Iris pigment epithelial cell (primary cell): ENCODE measurements around the gene MRTFA.

Experiments
- DNase-seq: peaks from one replicate; pipeline ENCODE4 v3.0.0-alpha.2; 2011; ENCODE audit warnings: low read depth

MRTFA gene

DNA sequence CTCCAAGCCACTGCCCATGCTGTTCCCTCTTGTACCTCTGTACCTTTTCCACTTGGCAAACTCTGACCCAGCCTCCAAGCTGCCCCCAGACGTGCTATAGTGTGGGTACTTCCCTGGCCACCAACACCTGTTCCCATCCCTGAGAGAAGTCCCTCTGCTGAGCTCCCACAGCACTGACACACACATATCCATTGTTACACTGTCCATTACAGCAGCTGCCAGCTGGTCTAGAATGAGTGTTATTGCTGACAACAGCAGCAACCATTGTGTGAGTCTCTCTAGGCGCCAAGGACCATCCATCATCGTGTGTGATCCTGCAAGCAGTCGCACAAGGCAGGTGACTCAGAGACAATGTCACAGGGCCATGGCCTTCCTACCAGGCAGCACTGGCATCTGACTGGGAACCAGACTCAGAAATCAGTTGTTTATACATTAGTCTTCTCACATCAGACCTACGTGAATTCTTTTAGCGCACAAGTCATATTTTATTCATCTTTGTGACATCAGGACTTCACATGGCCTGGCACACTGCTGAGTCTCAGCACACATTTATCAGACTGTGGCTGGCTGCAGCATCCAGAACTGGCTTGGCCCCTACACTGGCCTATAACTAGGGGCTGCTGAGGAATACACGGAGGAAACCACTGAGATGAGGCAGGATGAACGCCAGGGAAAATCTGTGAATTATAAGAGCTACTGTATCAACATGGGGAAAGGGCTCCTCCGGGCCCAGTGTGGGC, 209.8 kb downstream of the MRTFA start:
- DNase-seq: no peak

DNA sequence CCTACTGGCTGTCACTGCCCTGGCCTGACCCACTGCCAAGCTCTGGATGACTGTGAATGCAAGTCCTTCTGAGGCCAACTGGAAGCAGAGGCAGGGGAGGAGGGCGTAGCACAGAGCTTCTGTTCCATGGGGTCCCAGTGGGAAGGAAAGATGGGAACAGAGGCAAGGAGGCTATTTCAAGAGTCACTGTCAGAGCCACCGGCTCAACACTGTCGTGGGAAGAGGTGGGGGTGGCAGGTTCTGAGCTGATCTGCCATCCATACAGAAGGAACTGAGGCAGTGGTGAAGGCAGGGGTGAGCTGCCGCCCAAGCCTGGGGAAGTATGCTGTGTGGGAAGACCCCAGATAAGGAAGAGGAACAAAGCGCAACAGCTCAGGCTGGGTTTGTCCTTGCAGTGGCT, 211.4 kb downstream of the MRTFA start:
- DNase-seq: no peak

DNA sequence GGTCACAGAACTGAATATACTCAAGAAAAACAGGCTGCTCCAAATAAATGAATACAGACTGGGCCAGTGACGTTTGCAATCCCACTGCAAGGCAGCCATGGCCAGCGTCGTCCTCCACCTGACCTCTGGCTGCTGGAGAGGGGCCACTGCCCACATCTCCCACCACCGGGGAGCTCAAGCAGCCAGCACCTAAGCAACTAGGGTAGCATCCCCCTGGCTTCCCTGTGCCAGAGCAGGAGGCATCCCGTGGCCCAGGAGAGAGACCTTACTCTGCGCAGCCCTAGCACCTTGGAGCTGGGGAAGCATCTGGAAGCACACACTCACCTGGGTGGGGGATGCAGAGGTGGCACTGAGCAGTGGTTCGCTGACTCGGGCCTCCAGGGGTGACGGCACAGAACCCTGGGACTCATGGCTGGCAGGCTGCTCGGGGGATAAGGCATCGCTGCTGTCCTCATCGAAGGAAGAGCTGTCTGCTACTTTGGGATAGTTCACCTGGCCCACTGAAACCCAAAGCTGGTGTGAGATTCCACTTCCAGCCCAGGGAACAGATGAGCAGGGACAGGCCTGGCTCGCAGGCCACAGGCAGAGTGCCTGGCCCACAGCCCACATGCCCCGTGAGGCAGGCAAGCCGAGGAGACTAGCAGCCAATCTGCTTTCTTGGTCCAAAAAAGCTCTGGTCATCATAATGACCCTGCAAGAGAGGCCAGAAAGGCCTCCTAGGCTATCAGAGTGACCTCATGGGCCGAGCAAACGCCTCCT, 212.5 kb downstream of the MRTFA start:
- no peak for DNase-seq

DNA sequence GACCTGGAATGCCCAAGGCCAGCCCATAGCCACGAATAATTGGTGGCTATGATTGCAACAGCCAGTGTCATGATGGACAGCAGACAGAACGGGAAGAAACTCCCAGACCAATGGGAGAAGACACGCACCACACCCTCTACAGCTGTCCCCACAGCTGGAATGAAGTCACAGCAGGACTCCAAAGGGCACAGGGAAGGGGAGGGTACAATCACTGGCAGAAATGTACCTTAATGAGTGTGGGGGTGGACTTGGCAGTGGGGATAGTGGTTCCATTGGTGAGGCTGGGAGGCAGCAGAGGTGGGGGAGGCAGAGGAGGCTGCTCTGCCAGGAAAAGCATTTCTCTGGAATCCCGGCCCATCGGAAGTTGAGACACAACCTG, 213.2 kb downstream of the MRTFA start:
- no peak for DNase-seq

DNA sequence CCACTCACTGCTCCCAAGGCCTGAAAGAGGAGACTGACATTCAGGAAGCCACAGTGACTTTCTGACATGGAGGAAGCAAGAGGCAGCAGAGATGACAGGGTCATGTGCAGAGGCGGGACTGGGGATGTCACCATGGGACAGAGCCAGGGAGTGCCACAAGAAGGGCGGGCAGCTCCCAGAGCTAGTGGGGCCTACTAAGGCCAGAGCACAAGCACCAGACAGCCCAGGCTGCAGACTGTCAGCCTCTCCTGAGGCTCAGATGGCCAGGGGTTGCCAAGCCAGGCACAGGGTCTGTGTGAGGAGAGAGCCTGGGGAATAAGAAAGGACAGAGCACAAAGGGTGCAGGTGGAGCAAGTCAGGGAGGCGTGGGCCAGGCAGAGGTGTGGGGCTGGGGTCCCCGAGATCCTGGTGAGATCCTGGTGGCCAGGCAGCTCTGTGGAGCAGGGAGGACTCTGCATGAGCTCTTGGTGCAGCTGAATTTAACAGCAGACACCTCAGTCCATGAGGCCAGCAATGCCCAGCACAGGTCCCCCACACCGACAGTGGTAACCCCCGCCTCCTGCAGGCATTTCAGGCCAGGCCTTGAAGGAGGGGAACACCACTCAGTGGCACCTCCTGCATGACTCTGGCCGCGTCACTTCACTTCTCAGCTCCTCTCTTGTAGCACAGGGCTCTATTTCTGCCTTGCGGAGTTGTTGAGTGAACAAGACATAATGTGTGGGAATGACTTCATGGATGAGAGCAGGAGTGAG, 213.8 kb downstream of the MRTFA start:
- DNase-seq: no peak

DNA sequence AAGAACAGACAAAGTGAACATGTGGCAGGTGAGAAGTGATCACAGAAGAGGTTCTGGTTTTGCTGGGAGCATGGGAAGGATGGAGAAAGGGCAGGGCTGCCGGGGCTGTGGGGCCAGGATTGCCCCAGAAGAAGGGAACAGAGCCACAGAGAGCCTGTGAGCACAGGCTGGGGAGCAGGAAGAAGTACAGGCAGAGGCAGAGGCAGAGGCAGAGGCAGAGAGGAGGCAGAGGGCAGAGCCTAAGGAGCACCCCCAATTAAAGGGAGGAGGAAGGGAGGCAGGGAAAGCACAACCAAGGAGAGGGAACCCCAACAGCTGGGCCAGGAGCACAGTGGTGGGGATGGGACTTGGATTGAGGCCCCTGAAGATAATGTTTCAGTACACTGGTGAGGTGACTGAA, 214.6 kb downstream of the MRTFA start:
- no peak for DNase-seq

DNA sequence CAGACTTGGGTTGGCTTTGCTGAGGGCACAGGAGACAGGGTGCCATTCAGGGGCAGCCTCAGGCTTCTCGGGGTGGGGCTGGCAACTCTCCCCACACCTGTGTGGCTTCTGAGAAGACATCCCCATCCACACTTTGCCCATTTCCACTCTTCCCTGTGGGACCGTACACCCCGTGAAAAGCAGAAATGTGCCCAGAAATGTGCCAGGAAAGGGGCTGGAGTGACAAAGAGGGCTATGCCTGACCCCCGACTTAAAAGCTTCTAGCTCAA, 215.5 kb downstream of the MRTFA start:
- DNase-seq: no peak

DNA sequence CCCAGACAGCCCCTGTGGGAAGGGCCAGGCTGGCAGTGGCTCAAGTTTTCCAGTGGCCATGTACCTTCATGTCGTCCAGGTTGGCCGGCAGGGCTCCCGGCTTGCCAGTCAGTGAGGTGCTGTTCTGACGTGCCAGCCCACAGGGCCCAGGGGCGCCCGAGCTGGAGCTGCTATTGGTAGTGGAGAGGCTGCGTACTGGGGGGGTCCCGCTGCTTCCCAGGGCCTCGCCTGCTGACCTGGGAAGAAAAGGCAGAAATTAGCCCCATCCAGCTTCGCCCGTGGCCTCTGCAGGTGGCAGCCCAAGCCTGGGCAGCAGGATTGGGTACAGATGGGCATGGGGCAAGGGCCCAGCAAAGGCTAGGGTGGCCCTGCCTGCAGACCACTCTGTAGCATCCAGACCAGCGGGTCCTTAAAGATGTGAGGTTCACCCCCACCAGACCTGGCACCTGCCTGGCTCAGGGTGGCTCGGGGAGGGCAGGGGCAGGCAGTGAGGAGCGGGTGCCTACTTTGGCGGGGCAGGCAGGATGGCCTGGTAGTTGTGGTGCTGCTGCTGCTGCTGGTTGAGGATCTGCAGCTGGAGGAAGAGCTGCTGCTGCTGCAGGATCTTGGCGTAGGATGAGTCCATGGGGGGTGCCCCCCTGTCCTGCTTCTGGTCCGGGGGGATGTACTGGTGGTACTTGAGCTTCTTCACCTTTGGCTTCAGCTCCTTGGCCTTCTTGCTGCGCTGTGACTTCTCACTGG, 216.0 kb downstream of the MRTFA start:
- no peak for DNase-seq

DNA sequence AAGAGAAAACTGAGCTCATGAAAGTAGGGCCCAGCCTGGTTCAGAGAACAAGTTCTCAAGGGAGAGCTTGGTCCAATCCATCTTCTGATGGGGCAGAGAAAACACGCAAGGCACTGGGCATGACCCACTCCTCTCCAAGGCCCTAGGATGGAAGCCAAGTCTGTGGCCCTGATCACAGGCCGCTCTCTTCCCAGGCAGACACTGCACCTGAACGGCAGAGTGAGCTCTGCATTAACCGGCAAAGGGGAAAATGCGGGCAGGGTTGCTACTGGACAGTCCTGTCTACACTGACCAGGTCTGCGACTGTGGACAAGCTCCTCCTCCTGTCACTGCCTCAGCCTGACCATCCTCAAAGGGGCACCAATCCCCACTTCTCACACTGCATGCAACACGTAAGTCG, 216.8 kb downstream of the MRTFA start:
- DNase-seq: no peak

DNA sequence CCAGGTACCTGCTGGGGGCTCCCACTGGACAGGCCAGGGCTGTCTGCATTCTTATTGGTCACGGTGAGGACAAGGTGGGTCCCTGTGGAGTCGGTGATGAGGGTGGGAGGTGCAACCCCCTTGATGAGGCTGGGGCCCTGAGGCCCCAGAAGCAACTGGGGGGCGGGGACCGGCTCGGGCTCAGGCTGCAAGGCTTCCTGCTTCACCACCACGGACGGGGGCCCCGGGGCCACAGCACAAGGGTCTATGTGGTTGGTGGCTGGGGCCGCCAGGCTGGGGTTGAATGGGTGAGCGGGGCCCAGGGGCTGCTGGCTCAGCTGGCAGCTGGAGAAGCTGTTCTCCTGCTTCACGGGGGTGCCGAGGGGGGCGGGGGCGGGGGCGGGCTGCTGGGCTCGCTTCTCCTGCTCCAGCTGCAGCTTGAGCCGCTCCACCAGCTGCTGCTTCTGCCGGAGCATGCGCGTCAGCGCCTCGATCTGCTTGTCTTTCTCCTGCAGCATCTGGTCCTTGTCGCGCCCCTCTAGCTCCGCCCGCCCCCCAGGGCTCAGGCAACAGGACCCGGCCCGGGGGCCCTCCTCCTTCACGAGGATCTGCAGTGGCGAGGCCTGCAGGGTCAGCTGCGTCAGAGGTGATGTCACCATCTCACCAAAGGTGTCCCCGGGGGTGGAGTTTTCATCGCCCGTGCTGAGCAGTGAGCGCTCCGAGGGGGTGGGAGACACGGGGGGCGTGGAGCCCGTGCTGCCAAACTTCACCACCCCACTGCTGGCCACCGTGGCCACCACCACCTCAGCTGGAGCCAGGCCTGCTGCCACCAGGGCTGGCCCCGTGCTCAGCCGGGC, 217.9 kb downstream of the MRTFA start:
- no peak for DNase-seq

DNA sequence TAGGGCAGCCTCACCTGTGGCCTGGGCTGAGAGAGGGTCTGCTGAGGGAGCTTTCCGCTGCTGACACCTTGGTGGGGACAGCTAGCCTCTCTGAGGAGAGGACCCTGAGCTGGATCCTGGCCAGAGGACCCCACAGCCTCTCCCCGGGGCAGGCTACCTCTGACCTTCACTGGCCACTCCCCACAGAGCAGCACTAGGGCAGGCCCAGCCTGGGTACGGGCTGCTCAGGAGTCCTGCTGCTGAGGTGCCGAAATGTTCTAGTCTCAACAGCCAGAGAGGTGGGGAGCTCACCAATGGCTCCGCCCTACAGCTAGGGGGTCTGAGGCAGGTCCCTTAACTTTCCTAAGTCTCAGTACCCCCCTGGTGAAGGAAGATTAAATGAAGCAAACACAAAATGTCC, 218.6 kb downstream of the MRTFA start:
- DNase-seq: no peak

DNA sequence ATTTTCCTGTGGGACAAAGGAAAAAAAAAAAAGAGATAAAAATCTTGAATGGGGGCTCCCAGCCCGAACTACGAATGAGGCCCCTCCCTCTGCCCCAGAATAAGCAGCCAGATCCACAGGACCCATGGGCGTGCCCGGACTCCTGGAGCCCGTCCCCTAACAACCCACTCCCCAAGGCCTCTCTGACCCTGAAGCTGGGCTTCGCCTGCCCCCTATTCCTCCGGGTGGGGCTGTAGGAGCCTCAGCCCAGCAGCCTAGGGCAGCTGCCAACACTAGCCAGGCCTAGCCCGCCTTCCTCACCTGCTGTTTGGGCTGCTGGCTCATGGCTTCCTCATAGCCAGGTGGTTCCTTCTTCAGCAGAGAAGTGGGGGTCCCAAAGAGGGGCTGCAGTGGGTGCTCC, 219.5 kb downstream of the MRTFA start:
- DNase-seq: no peak

DNA sequence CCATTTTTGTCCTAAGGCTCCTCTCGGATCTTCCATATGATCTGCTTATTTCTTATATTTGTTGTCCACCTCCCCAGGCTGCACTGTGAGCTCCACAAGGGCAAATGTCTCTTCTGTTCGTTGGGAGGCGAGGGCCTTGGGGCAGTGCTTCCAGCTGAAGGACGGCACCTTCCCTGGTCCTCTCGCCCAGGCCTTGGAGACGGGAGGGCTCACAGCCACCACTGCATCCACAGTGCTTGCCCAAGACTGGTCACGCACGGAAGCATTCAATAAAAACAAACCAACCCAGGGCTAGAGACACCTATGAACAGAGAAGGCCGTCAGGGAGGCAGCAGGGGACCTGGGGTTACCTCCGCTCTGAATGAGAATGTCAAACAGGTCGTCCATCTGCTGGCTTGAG, 219.9 kb downstream of the MRTFA start:
- DNase-seq: no peak

DNA sequence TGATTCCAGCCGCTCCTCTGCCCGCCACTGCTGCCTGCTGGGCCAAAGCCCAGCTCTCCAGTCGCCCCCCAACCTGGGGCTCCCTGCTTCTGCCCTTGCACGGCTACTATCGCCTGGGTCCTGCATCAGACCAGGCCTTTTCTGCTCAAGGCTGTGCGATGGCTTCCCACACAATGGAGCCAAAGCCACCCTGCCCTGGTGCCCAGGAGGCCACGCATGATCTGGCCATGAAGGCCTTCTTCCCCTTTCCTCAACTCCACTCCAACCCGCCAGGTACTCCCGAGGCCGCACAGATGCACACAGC, 220.3 kb downstream of the MRTFA start:
- DNase-seq: no peak

DNA sequence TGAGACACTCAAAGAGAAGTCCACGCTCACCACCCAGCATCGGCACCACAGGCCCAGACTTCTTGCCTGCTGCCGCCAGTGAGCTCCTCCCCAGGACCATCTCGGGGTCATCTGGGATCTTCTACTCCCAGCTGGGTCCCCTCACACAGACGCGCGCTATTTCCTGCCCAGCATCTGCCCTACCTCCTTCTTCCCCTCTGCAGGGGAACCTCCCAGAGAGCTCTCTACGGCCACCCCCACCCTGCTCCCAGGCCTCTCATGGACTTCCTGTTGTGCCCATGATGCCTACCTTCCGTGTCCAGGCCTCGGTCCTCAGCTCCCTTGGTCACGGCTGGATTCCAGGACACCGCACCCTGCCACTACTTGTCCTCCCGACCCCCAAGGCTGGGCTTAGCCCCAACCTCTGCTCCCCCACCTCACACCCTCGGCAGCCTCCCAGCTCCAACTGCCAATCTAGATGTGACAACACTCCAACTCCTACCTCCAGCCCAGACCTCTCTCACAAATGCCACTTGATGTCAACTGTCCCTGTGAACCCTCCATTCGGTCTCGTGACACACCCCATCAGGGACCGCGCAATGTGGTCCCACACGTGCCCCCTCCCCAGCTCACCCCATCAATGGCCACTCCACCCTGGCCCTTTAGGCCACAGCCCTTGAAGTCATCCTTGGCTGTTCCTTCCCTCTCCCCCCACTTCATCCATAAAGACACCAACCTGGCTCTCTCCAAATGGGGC, 220.8 kb downstream of the MRTFA start:
- no peak for DNase-seq

DNA sequence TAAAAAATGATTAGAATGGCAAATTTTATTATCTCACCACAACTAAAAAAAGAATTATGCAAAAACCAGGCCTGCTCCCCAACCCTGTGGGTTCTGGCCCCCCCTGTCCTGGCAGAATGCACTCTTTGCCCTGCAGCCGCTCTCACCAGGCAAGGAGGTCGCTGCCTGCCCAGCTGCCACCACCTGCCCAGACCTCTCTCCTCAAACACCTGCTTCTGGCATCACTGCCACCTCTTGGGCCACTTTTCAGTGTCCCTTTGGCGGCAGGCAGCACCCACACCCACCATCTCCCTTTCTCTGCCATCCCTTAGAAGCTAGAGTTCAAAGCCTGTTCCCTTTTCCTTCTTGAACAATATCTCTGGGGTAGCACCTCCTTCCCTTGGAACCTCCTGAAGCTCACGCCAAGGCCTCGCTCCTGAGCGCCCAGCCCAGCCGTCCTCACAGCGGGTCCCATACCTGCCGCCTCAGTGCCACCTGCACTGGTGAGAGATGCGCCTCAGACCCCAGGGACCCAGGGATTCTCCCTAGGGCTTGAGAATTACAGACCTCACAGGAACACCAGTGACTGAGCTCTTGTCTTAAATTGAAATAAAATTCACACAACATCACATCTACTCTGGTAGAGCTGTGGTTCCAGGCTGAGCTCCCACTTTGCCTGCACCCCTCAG, 221.5 kb downstream of the MRTFA start:
- DNase-seq: no peak

DNA sequence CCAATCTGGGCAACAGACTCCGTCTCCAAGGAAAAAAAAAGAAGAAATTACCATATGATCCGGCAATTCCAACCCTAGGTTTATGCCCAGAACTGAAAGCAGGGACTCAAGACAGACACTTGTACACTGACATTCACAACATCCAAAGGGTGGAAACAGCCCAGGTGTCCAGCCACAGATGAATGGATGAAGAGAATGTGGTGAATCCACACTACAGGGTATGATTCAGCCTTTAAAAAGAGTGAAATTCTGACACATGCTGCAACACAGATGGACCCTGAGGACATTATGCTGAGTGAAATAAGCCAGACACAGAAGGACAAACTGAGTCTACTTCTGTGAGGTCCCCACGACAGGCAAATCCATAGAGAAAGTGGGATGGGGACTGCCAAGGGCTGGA, 222.2 kb downstream of the MRTFA start:
- peak; percentile 11 for DNase-seq

DNA sequence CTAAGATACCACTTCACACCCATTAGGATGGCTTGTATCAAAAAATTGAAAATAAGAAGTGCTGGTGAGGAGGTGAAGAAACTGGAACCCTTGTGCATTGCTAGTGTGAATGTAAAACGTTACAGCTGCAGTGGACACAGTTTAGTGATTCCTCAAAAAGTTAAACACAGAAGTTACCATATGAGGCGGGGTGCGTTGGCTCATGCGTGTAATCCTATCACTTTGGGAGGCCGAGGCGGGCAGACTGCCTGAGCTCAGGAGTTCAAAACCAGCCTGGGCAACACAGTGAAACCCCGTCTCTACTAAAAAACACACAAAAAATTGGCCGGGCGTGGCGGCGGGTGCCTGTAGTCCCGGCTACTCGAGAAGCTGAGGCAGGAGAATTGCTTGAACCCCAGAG, 222.6 kb downstream of the MRTFA start:
- DNase-seq: no peak

DNA sequence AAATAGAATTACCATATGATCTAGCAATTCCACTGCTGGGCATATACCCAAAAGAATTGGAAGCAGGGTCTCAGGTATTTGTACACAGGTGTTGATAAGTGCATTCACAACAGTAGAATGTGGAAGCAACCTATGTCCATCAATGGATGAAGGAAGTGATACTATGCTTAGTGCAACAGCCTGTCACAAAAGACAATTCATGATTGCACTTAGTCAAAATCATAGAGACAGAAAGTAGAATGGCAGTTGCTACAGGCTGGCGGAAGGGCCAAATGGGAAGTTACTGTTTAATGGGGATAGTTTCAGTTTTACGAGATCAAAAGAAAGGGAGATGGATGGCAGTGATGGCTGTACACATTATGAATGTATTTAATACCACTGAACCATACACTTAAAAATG, 224.1 kb downstream of the MRTFA start:
- no peak for DNase-seq

DNA sequence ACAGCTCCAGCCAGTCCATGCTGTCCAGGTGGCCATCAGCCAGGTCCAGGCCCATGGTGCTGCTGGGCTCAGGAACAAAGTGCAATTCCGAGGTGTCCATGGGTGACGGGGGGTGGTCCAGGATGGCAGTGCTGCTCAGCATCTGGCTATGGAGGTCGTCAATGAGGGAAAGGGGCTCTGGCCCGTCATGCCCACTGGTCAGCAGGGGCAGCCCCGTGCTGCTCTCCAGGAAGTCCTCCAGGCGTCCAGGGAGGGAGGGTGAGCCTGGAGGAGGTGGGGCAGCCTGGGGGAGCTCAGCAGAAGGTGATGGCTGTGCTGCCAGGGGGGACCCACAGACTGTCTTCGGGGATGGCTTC, 225.0 kb downstream of the MRTFA start:
- DNase-seq: no peak
